ENCODE data around the gene PKIB. TPM values are rescaled to one million over a fixed set of nuclear protein-coding genes. Genes with fewer than 3 reads are reported as not detected.

PKIB gene
- total and polyA plus RNA-seq, 2 of the 4 experiments (the other 2 are of a cell fraction), result 6.3 to 13.1 TPM

- CTCF ChIA-PET, result no interaction called here
- POLR2A ChIA-PET (ENCODE audit: unreplicated experiment), result no interaction called here
- no peak overlapping the region for H4K5ac ChIP-seq (ENCODE audit: low read depth, low read length)
- no peak overlapping the region for H2AK9ac ChIP-seq (replicated peaks; ENCODE audit: low read depth, low read length, poor library complexity)
- no peak overlapping the region for H2BK120ac ChIP-seq (ENCODE audit: low read depth, low read length)
- H3K79me1 ChIP-seq (ENCODE audit: low read depth in 1 of 2, low read length in 2 of 2), result no peaks in the 10 kb centered on the region
- H3K4me3 ChIP-seq (ENCODE audit: insufficient read depth, low read depth, low read length), result no peak overlapping the region
- no peak overlapping the region for H3K27ac ChIP-seq (ENCODE audit: insufficient read depth, low read length)
- H3K4me1 ChIP-seq (ENCODE audit: control insufficient read depth, insufficient read depth, low read length), result peaks cover 7% of the 10 kb centered on the region; the same call in 1 of the 2 replicates
- H3K56ac ChIP-seq (ENCODE audit: extremely low read depth, insufficient read depth, low read length), result no peak overlapping the region
- no peak overlapping the region for H4K91ac ChIP-seq (ENCODE audit: insufficient read depth, low read depth, low read length)
- H3K36me3 ChIP-seq (ENCODE audit: control insufficient read depth, insufficient read depth, low read length), result no peaks in the 10 kb centered on the region
- intact Hi-C loops (cut with micrococcal nuclease) (no loop called here), in situ Hi-C loops (cut with MboI; ENCODE audit: low sequenced_read_pairs) (no loop called here), dilution Hi-C loops (cut with HindIII; ENCODE audit: low sequenced_read_pairs, unreplicated experiment) (no loop called here)
- ATAC-seq (ENCODE audit: low read depth) (no peak), DNase-seq (no peak)
- H2AFZ ChIP-seq (replicated peaks; ENCODE audit: low read length, poor library complexity), result no peak overlapping the region
- no peak overlapping the region for H3K23ac ChIP-seq (ENCODE audit: low read depth, low read length)
- H2BK15ac ChIP-seq (ENCODE audit: low read depth, low read length), result no peak overlapping the region
- H3K14ac ChIP-seq (replicated peaks; ENCODE audit: low read depth, low read length), result no peak overlapping the region
- no peaks in the 10 kb centered on the region for H3K9me1 ChIP-seq (ENCODE audit: insufficient read depth, low read length)
- no peak overlapping the region for H4K8ac ChIP-seq (ENCODE audit: low read depth in 2 of 2, low read length in 2 of 2)
- H2AK5ac ChIP-seq (ENCODE audit: low read depth, low read length), result no peak overlapping the region
- no peaks in the 10 kb centered on the region for H3K9me3 ChIP-seq (ENCODE audit: control insufficient read depth, insufficient read depth, low read length)
- no peak overlapping the region for H3K18ac ChIP-seq (ENCODE audit: low read depth, low read length)
- H3K4ac ChIP-seq (ENCODE audit: low read depth, low read length), result no peak overlapping the region
- no peak for TF ChIP-seq CHD1 (IDR thresholded peaks at IDR 0.05; ENCODE audit: low read depth, low read length)
- no peak for TF ChIP-seq POLR2A (IDR thresholded peaks at IDR 0.05; ENCODE audit: low read depth, low read length)
- no peak for TF ChIP-seq USF2 (IDR thresholded peaks at IDR 0.05; ENCODE audit: low read depth, low read length)
- no peak overlapping the region for H3K9ac ChIP-seq (ENCODE audit: low read depth, low read length)
- H3K27me3 ChIP-seq (ENCODE audit: control insufficient read depth, insufficient read depth, low read length), result peaks cover 13% of the 10 kb centered on the region
- H2BK5ac ChIP-seq (ENCODE audit: low read depth, low read length, poor library complexity, severe bottlenecking), result no peak overlapping the region
- H4K20me1 ChIP-seq (ENCODE audit: insufficient read depth, low read length), result no peaks in the 10 kb centered on the region
- WGBS, 2 experiments (ENCODE audit: extremely low coverage in 2 of 2, insufficient read length in 1 of 2), result no CpG with 5 or more reads among the region's 2 CpGs
- no peak overlapping the region for H2BK20ac ChIP-seq (ENCODE audit: low read depth, low read length)
- no peak overlapping the region for H3K4me2 ChIP-seq (ENCODE audit: low read depth, low read length)
- no TSS peak for BruUV-seq (replicated peaks)
These were observed 5.2 kb downstream of the PKIB start for GRCh38 chr6:122615409-122615808.

All from IMR-90 (cell line).